Nucleus accumbens (tissue), 56 donors: ENCODE measurements around the gene CRYBG2.

Experiments
- DNase-seq, 56 donors: peaks; one replicate each; lab custom pipeline; 2025; lab: John Stamatoyannopoulos, UW

CRYBG2 gene

DNA sequence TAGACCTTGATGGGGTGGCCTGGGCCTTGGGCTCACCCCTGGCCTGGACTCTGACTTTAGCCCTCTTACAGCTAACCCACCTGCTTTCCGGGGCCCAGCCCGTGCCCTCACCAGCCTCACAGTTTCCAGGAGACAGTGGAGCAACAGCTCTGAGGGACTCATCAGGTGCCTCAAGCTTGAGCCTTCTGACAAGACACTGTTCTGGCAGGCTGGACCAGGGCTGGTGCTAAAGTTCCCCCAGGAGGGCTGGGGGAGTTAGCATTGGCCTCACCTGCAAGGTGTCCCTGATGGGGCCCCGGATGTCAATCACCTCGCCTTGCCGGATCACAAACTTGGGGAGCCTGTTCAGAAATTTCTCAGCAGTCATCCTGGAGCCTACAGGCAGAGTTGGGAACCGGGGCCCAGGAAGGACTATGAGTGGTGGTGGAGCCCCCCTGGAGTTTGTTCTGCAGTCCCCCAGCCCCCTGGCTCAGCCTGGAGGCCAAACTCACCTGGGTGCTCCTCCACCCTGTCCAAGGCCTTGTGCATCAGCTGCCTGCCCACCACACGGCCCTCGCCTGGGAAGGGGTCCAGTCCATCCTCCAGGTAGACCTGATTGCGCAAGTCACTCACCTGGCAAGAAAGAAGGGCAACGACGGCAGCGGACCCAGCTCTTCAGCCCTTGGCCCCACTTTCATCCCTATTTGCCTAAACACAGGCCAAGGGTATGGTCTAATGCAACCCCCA lies 69.9 kb downstream of the CRYBG2 start:
- no peak for DNase-seq

DNA sequence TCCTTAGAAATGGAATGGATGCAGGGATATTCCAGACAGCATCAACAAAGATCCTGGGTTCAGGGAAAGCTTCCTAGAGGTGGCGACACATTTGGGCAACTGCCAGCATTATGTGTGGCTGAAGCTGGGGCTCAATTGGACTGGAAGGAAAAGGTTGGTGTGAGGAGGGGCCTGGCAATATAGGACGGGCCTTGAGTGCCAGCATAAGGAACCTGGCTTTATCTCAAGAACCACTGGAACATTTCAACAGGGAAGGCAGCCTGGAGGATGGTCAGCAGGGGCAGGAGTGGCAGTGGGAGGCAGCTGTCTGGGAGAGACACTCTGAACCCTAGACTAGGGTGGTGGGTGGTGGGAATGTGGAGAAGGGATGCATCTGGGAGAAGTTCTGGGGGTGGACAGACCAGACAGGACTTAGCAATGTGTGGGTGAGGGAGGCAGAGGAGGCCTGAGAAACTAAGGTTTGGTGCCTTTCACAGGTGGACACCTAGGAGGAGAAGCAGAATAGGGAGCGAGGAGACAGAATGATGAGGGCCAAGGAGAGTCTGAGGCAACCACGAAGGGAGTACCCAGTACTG lies 70.6 kb downstream of the CRYBG2 start:
- no peak for DNase-seq

DNA sequence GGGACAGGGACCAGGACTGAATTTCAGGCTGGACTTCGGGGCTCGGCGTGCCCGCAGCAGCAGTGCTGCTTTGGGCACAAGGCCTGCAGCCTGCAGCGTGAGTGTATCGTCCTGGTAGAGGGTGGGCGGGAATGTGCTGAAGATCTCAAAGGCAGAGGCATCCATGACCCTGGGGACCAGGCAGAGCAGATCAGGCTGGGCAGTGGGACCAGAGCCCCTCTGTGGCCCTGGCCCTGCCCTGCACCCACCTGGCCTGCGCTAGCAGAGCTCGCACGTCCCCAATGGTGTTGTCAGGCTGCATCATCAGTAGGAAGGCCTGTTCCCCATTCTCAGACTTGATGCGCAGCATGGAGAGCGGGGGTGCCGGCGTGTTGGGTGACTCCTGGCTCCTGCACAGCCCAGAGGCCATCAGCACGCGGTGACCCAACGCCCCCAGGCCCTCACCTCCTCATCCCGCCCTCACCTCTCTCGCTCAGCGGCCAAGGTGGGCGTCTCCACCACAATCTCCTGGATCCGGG lies 71.5 kb downstream of the CRYBG2 start:
- no peak for DNase-seq

DNA sequence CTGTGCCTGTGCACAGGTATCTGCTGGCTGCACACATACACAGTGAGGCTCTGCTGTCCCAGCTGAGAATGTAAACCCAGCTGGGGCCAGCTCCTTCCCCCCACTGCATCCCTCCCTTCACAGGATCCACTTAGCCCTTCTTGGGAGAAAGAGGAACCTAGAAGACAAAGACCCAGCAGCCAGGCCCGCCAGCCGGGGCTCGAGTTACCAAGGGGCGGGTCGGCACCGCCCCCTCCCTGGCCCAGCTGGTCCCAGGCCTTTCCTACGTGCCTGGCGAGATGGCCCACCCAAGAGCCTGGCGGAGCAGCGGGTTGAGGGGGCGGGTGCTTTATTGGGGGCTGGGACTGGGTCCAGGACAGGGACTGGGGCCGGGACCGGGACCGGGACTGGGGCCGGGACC lies 72.0 kb downstream of the CRYBG2 start:
- no peak for DNase-seq

DNA sequence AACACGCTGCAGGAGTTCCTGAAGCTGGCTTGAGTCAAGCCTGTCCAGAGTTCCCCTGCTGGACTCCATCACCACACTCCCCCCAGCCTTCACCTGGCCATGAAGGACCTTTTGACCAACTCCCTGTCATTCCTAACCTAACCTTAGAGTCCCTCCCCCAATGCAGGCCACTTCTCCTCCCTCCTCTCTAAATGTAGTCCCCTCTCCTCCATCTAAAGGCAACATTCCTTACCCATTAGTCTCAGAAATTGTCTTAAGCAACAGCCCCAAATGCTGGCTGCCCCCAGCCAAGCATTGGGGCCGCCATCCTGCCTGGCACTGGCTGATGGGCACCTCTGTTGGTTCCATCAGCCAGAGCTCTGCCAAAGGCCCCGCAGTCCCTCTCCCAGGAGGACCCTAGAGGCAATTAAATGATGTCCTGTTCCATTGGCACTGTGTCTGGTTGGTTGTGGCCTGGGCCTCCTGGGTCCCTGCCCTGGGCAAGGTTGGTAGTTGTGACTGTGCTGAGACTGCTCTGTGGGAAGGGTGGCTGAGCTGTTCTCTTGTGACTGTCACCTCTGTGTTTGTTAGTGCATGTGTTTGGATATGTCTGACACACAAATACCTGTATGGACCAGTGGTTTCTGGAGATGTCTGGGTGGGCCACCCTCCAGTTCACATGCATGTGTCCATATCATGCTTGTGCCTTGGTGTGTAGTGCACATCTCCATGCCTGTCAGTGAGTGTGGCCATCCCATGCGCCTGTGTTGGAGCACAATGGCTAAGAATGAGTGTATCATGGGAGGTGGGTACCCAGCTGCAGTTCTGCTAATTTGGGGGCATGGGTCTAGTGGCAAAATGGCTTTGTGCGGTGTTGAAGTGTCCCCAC lies 72.6 kb downstream of the CRYBG2 start:
- no peak for DNase-seq

DNA sequence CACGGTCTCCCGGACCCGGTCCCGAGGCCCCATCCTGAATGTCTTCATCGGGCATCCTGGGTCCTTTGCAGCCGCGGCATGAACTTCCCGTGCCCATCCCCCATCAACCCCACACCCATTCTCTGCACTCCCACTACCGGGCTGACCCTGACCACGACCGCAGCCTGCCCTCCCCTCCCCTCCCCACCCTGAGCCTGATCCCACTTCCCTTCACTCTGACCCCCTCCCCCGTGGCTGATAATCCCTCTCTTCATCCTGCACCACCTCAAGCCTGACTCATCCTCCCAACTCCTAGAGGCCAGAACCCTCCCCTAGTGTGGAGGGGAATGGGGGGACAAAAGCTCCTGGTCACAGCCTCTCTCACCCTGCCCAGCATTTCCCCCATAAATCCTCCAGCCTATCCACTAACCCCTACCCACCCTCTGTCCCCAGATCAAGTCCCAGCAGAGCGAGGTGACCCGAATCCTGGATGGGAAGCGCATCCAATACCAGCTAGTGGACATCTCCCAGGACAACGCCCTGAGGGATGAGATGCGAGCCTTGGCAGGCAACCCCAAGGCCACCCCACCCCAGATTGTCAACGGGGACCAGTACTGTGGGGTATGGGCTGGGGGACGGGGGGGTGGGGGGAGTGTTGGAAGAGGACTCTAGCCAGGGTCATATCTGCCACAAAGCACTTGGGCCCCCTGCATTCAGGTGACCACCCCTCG lies 73.4 kb downstream of the CRYBG2 start:
- peak in 6 of 56 donors; percentile 44 to 62 (median 51) for DNase-seq

DNA sequence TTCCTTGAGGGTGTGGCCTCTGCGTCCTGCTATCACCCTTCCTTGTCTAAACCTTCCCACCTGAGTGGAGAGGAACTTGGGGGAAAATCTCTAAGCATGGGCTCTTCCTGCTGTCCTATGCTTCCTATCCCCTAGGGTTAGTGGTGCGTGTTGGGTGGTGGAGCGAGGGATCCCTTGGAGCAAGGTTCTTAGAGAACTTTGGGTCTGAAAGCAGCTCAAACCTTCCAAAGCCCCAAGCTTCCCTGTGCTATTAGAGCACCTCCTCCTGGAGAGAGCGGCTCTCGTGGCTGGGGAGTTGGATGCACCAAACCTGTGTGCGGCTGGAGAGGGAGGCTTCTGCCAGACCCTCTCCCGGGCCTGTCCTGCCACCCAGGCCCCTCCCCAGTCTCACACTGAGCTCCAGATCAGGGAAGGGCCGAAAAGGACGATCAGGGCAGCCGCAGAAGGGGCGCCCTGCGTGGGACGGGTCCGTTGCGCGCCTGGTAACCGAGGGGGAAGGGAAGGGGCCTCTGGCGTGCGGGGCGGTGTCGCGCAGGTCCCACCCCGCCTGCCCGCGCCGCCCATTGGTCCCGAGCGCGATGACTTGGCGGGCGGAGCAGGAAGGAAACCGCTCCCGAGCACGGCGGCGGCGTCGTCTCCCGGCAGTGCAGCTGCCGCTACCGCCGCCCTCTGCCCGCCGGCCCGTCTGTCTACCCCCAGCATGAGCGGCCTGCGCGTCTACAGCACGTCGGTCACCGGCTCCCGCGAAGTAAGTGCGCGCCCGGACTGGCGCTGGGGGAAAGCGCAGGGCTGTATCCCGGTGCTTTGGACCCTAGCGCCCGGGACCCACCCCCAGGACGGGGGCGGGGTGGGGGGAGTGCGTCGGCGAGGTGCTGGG lies 74.2 kb downstream of the CRYBG2 start, which contains the start of gene SH3BGRL3:
Gene SH3BGRL3 (plus strand): TSS at position 631 of the 877 bp plus-strand sequence. CDS start 70 bp downstream, at position 701.
- DNase-seq: peak in 54 of 56 donors; percentile 30 to 92 (median 74)

DNA sequence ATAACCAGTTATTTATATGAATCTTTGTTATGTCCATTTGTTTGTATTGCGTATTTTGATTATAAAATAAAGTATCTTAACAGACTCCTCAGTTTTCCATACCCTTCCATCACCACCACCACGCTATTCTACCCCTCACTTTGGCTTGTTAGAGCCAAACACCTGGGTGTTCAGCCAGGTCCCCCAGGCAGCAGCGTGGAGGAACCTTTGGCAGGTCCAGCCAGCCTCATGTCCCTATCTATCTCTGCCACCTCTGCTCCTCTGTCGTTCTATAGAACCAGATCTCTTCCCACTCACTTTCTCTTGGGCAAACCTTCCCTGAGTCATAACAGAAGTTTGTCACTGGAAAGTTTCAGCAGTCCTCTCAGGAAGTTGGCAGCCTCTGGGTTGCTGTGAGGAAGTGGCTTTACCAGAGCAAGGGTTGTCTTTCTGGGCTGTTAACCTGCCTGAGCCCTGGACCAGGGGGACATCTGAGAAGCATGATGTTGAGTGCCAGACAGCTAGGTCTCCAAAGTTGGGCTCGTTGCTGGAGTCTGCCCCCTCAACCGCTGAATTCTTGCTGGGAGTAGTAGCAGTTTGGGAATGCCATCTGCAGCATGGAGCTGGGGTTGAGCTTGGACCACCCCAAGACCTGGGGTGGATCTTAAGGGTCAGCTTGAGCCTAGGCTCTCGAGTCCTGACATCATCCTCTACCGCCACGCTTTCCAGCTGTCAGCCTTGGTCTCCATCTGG lies 75.0 kb downstream of the CRYBG2 start:
- peak in 1 of 56 donors; percentile 16 for DNase-seq

DNA sequence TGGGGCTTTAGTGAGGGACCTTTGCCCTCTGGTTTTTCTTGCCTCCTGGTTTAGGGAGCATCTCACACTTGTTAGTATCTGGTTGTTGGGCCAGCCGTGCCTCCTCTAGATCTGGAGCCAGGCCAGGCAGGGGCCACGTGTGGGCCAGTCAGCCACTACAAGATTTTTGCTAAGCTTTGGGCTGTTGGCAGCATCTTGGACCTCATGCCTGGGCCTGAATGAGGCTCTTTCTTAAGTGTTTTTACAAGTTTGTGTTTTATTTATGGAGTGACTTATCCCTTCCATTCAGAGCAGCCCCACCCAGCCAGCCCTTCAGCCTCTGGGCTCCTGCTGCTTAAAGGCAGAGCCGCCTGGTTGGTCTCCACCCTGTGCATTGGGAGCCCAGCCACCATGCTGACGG lies 75.6 kb downstream of the CRYBG2 start:
- peak in 5 of 56 donors; percentile 17 to 47 (median 21) for DNase-seq

DNA sequence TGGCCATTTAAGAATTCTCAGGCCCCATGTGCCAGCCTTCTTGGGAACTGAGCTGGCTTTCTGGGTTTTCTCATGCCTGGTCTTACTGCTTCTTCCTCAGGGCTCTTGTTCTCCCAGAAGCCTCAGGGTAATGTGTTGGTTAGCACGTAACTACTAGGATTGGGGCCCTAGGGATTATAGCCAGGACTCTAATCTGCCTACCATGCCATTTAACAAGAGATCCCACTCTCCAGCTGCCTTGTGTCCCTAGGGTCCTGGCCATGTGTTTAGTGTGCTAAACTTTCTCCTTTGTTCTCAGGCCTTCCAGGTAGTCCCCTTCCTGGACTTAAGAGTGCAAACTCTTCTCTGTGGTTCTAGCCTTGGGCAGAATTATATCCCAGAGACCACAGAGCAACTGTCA lies 76.2 kb downstream of the CRYBG2 start:
- DNase-seq: no peak

DNA sequence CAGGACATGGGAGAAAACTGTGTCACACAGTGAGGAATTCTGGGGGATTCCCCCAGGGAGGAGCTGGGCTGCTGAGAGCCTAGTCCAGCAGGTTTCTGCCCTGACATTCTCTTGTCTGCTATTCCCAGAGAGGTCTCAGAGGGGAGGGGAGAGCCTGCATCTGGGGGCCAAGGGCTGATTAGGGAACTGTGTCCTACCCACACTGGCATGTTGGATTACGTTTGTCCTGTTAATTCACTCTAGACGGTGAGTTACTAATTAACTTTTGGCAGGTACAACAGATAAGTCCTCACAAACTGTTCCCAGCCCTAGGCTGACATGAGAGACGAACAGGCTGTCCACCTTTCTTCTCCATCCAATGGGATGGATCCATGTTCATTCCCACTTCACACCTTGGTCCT lies 76.7 kb downstream of the CRYBG2 start:
- no peak for DNase-seq

DNA sequence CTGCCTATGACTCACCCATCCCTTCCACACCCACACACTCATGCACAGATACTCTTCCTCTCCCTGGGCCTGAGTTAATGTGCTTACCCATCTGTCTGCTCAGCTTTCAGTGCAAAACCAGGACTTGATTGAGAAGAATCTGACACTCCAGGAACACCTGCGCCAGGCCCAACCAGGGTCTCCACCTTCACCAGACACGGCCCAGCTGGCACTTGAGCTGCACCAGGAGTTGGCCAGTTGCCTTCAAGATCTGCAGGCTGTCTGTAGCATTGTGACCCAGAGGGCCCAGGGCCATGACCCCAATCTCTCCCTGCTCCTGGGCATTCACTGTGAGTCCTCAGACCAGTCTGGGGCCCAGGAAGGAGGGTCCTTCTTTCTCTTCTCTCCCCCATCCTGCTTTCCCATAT lies 77.5 kb downstream of the CRYBG2 start:
- peak in 2 of 56 donors; percentile 24 to 26 for DNase-seq

DNA sequence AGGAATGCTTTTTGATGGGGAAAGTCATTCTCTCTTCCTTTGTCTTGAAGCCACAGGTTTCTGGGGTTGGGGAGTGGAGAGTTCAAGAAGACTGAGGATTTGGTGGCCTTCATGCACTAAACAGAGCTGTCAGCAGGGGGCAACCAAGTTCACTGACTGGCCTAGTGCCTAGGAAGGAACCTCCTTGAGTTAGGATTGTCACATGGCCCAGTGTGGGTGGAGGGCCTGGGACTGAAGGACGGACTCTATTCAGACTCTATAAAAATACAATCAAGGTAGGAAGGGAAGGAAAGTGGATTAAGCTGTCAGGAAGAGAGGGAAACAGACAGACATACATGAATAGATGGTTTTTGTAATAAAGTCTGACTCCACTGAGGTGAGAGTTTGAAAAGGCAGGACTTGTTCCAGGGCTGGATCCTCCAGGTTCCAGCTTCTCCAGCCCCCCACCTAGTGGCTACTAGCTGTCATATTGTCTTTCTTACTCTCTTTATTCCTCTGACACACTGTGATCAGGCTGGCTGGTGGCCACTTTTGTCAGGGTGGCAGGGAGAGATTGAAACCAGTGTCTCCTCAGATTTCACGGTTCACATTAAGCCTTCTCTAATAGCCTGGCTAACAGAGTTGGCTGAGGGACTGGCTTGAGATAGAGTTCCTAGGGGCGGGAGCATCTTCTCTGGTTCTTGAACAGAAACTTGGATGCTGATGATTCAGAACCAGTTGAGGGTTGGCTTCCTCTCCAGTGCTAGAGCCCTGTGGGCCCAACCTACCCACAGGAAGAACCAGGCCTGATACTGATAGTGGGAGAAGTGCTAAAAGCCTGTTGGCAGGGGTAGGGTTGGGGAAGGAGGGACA lies 78.1 kb downstream of the CRYBG2 start:
- DNase-seq: peak in 49 of 56 donors; percentile 14 to 86 (median 58)

DNA sequence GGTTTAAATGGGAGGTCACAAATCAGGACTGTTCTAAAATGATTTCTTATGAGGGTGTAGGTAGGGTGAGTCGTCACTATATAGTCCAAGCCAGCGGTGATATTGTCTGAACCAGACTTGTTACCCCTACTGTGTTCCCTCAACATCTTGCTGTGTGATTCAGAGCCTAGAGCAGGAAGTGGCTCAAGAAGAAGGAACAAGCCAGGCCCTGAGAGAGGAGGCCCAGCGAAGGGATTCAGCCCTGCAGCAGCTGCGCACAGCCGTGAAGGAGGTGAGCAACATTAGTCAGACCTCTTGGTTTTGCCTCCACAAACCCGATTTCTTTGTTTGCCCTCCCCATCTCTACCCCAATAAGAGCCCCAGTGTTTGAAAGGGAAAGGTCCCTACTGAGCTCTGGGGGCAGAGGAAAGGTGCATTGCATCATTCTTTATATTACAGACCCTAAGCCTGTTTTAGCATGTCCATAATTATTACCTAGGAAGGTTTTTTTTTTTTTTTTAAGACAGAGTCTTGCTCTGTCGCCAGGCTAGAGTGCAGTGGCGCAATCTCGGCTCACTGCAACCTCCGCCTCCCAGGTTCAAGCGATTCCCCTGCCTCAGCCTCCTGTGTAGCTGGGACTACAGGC lies 79.0 kb downstream of the CRYBG2 start:
- DNase-seq: no peak
